WI38 (cell line): ENCODE measurements around the gene CCBE1.

ENCODE experiments used
- H3K4me3 ChIP-seq: 2 replicates; pipeline ENCODE4 v1.5.1; 2011; ENCODE audit warnings: low read depth, mild to moderate bottlenecking, control low read depth, low read length
- CTCF ChIP-seq: IDR thresholded peaks from 2 replicates; pipeline ENCODE4 v1.5.1; 2012; ENCODE audit warnings: low read depth, mild to moderate bottlenecking, control low read depth, low read length

CCBE1 gene

GRCh38 chr18:59573962-59574361 is 123.3 kb downstream of the CCBE1 start:
- H3K4me3 ChIP-seq: no peak overlapping the region
- TF ChIP-seq CTCF: no peak

GRCh38 chr18:59571902-59572301 is 125.3 kb downstream of the CCBE1 start:
- no peak overlapping the region for H3K4me3 ChIP-seq
- no peak for TF ChIP-seq CTCF

- no peak overlapping the region for H3K4me3 ChIP-seq
- TF ChIP-seq CTCF: no peak
Measured at GRCh38 chr18:59570796-59571195, 126.4 kb downstream of the CCBE1 start.

GRCh38 chr18:59570101-59570775 is 127.0 kb downstream of the CCBE1 start:
- H3K4me3 ChIP-seq: no peak overlapping the region
- TF ChIP-seq CTCF: no peak

- no peak for TF ChIP-seq CTCF
- H3K4me3 ChIP-seq: no peak overlapping the region
Measured at GRCh38 chr18:59569390-59569791, 127.8 kb downstream of the CCBE1 start.

- no peak for TF ChIP-seq CTCF
- H3K4me3 ChIP-seq: no peak overlapping the region
Measured at GRCh38 chr18:59567431-59567830, 129.8 kb downstream of the CCBE1 start.

- no peak for TF ChIP-seq CTCF
- H3K4me3 ChIP-seq: no peak overlapping the region
Measured at GRCh38 chr18:59566533-59566971, 130.7 kb downstream of the CCBE1 start.
